CD4-positive, alpha-beta memory T cell (primary cell): ENCODE data around the gene REXO1. TPM values are rescaled to one million over a fixed set of nuclear protein-coding genes. Genes with fewer than 3 reads are reported as not detected.

ENCODE experiments used
- CTCF ChIA-PET: fragments of 350-600 bp; sonication (Branson Sonifier 250); formaldehyde crosslinking; loops from one replicate; lab custom pipeline; 2021; ENCODE audit warnings: inconsistent platforms; ENCODE audit not compliant: partially characterized antibody; lab: Charles Lee
- POLR2A ChIA-PET: fragments of 350-600 bp; sonication (Branson Sonifier 250); formaldehyde crosslinking; loops from one replicate; lab custom pipeline; 2021; ENCODE audit not compliant: partially characterized antibody; lab: Charles Lee
- DNase-seq, 5 donors: peaks; one replicate each; pipeline versions ENCODE4 v3.0.0 to v3.0.0-alpha.2; 2020 to 2022; ENCODE audit warnings: mixed read lengths in 1 of 5
- H3K27ac ChIP-seq: one replicate; pipeline ENCODE4 v1.7.0; 2013; ENCODE audit warnings: low read depth, low read length
- H3K27me3 ChIP-seq: 2 replicates; pipeline ENCODE4 v1.7.0; 2013; ENCODE audit warnings: mild to moderate bottlenecking, low read length, moderate library complexity; ENCODE audit not compliant: insufficient read depth
- H3K36me3 ChIP-seq: 2 replicates; pipeline ENCODE4 v1.7.0; 2013; ENCODE audit warnings: mild to moderate bottlenecking, low read length, moderate library complexity; ENCODE audit not compliant: insufficient read depth
- H3K4me1 ChIP-seq: 2 replicates; pipeline ENCODE4 v1.7.0; 2013; ENCODE audit warnings: mild to moderate bottlenecking, low read length, moderate library complexity; ENCODE audit not compliant: insufficient read depth
- H3K4me3 ChIP-seq, 2 donors: one replicate each; pipeline ENCODE4 v1.7.0; 2013; ENCODE audit warnings: low read length in 2 of 2, mild to moderate bottlenecking in 1 of 2
- H3K9me3 ChIP-seq, 2 donors: one replicate each; pipeline ENCODE4 v1.7.0; 2013; ENCODE audit warnings: low read length in 2 of 2, control low read depth in 1 of 2; ENCODE audit not compliant: control insufficient read depth in 1 of 2
- H3K27ac Mint-ChIP-seq, 7 donors: one replicate each; pipeline ENCODE4 v1.8.0; 2020 to 2021; ENCODE audit warnings: mixed read lengths in 7 of 7, mild to moderate bottlenecking in 6 of 7, inconsistent platforms in 3 of 7, moderate library complexity in 3 of 7
- H3K27me3 Mint-ChIP-seq, 2 donors: one replicate each; pipeline ENCODE4 v1.8.0; 2020 to 2021; ENCODE audit warnings: mixed read lengths in 2 of 2
- H3K36me3 Mint-ChIP-seq, 2 donors: one replicate each; pipeline ENCODE4 v1.8.0; 2020 to 2021; ENCODE audit warnings: mixed read lengths in 2 of 2, inconsistent platforms in 1 of 2, mild to moderate bottlenecking in 1 of 2
- H3K4me1 Mint-ChIP-seq, 4 donors: one replicate each; pipeline ENCODE4 v1.8.0; 2020 to 2021; ENCODE audit warnings: mixed read lengths in 4 of 4, mild to moderate bottlenecking in 1 of 4
- H3K4me3 Mint-ChIP-seq, 8 donors: one replicate each; pipeline ENCODE4 v1.8.0; 2020 to 2021; ENCODE audit warnings: mixed read lengths in 8 of 8, mild to moderate bottlenecking in 7 of 8, moderate library complexity in 6 of 8, inconsistent platforms in 3 of 8
- H3K9me3 Mint-ChIP-seq, 8 donors: one replicate each; pipeline ENCODE4 v1.8.0; 2020 to 2021; ENCODE audit warnings: mixed read lengths in 8 of 8, mild to moderate bottlenecking in 5 of 8, inconsistent platforms in 3 of 8, moderate library complexity in 1 of 8
- intact Hi-C: fragments of 100-400 bp; cut with micrococcal nuclease; formaldehyde crosslinking; loops from one replicate; pipeline ENCODE4 v1.15.1; 2023
- polyA plus RNA-seq, 2 donors: library from polyadenylated mRNA; unstranded; fragments of 300-500 nt; fragmentation: Illumina TruSeq; gene quantifications; one replicate each; pipeline ENCODE4 v1.2.3, GENCODE V29; 2021
- total RNA-seq, 2 experiments: library from RNA; stranded (reverse); gene quantifications; one replicate each; pipeline ENCODE4 v1.2.3, GENCODE V29; 2021

REXO1 gene
- total and polyA plus RNA-seq, 4 experiments from 2014 or later = 1.5 to 57.3 (median 34.5) TPM

DNA sequence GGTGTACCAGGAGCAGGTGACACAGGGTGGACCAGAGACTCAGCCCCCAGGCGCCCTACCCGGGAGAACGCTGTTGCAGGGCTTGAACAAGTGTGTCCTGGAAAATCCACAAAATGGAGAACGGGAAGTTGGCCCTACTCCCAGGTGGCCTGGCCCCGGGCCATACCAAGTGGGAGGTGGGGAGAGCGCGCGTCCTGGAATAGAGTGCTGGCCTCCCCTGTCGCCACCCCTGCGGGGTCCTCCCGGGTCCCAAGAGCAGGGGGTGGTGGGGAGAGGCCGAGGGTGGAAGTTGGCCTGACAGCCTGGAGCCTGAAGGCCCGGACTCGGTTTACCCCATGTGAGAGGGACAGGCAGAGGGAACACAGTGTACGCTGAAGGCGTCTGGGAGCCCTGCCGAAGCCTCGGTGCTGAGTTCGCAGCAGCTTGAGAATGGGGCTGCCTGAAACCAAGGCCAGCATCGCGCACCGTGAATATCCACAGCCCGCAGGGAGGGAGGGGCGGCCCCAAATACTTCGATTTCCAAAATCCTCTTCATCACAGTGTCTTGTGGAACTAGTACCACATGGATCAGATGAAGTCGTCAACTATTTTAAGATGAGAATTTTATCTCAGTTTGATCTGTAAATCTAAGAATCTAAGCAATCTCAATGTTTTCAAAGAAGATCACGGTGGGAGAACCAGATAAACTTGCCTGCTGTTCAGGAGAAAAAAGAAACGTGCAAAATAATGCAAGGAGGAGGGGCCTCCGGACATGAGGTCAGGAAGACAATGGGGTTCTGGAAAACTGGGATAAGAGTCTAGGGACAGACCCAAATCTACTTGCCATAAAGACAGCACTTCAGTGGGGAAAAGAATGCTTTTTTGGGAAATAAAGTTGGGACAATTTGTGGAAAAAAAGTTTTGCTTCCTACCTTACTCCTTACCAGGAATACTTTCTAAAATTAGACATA lies 25.5 kb upstream of the REXO1 start:
- Mint-ChIP-seq H3K27ac (peak overlapping the region; percentile 89 to 99 (median 98)), H3K4me1 (peaks cover 13 to 44% (median 20%) of the 10 kb centered on the region in 4 donors), H3K36me3 (peaks cover 3 to 27% of the 10 kb centered on the region in 2 donors), H3K27me3 (no peaks in the 10 kb centered on the region), H3K9me3 (no peaks in the 10 kb centered on the region), H3K4me3 (peak overlapping the region; percentile 93 to 99 (median 98))
- intact Hi-C loops = no loop called here
- H3K4me1 ChIP-seq = peaks cover 37% of the 10 kb centered on the region
- H3K36me3 ChIP-seq = no peaks in the 10 kb centered on the region
- peak in 1 of 5 donors; percentile 40 for DNase-seq
- no peaks in the 10 kb centered on the region for H3K9me3 ChIP-seq
- ChIA-PET POLR2A (interaction anchor here (3.3 to 4.1 kb wide), 3 partner anchors 8 to 23 kb away, joined by 33 to 60 read pairs (median 57); partner anchors contain the start of genes ABHD17A and KLF16), CTCF (interaction anchor here (1.0 to 1.5 kb wide), 3 partner anchors 9 to 35 kb away, joined by 3 to 12 read pairs (median 3); no protein-coding TSS in a partner anchor)
- H3K27me3 ChIP-seq = no peaks in the 10 kb centered on the region
- peak overlapping the region; percentile 92 for H3K27ac ChIP-seq
- peak overlapping the region in 1 of 2 donors; percentile 97 for H3K4me3 ChIP-seq

DNA sequence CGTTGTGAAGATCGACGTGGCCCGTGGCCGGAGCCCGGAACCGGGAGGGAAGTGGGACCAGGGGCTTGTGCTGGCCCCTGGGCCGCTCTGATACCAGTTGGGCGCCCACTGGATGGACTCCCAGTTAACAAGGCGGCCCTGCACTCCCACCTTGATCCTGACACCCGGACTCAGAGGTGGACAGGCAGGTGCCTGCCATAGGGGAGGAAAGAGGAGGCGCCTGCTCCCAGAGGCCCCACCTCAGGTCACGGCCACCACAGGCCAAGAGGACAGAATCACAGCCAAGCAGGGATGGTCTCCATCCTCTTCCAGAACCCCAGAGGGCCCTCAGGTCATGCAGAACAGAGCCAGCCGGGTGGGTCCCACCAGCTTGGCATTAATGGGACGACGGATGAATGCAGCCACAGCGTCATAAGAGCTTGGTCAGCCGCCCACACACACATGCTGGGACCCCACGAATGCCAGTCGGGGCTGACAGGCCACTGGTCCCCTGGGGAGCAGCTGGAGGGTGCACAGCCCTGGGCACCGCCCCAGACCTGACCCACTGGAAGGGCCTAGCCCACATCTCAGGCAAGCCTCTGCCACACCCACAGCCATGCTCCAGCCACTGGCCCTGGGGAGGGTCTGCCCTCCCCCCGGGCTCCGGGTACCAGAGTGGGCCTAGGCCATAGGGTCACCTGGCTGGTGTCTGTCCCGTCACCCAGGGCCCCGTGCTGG lies 24.7 kb upstream of the REXO1 start:
- peak overlapping the region in 4 of 8 donors; percentile 8 to 98 (median 47) for H3K4me3 Mint-ChIP-seq
- H3K27me3 ChIP-seq = no peaks in the 10 kb centered on the region
- peaks cover 37% of the 10 kb centered on the region for H3K4me1 ChIP-seq
- ChIA-PET POLR2A (interaction anchor here (4.1 kb wide), 1 partner anchor 8 kb away, joined by 60 read pairs; the partner anchor contains the start of gene KLF16), CTCF (no interaction called here)
- H3K4me3 ChIP-seq = no peak overlapping the region
- intact Hi-C loops = no loop called here
- H3K36me3 ChIP-seq = no peaks in the 10 kb centered on the region
- no peaks in the 10 kb centered on the region for H3K9me3 Mint-ChIP-seq
- no peak overlapping the region for H3K27ac Mint-ChIP-seq
- peaks cover 13 to 46% (median 21%) of the 10 kb centered on the region in 4 donors for H3K4me1 Mint-ChIP-seq
- peak overlapping the region; percentile 92 for H3K27ac ChIP-seq
- DNase-seq = no peak
- no peaks in the 10 kb centered on the region for H3K9me3 ChIP-seq
- H3K36me3 Mint-ChIP-seq = peaks cover 3 to 27% of the 10 kb centered on the region in 2 donors
- H3K27me3 Mint-ChIP-seq = no peaks in the 10 kb centered on the region

DNA sequence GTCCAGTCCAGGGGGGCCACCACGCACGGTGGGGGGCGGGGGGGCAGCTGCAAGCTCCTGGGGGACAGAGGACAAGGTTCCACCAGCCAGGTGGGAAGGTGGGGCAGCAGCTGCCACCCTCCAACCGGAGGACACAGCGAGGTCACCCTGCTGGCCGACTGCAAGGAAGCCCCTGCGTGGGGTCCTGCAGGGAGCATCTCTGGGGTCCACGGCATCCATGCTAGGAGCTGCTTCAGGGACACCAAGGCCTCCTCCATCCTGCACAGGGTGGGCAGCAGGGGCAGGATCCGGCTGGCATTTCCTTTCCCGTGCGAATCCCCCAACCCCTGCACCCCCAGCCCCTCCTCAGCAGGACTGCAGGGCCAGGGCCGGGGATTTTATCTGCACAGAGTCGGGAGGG lies 23.3 kb upstream of the REXO1 start:
- H3K27ac ChIP-seq = no peak overlapping the region
- no peak overlapping the region for H3K4me3 Mint-ChIP-seq
- H3K9me3 ChIP-seq = no peaks in the 10 kb centered on the region
- H3K4me1 ChIP-seq = peaks cover 36% of the 10 kb centered on the region
- H3K27me3 ChIP-seq = no peaks in the 10 kb centered on the region
- DNase-seq = no peak
- intact Hi-C loops = no loop called here
- H3K27ac Mint-ChIP-seq = no peak overlapping the region
- ChIA-PET CTCF (no interaction called here), POLR2A (interaction anchor here (1.4 to 2.5 kb wide), 2 partner anchors 12 to 27 kb away, joined by 3 to 7 read pairs; no protein-coding TSS in a partner anchor)
- H3K4me3 ChIP-seq = no peak overlapping the region
- peaks cover 13 to 47% (median 24%) of the 10 kb centered on the region in 4 donors for H3K4me1 Mint-ChIP-seq
- no peaks in the 10 kb centered on the region for H3K9me3 Mint-ChIP-seq
- peaks cover 3 to 25% of the 10 kb centered on the region in 2 donors for H3K36me3 Mint-ChIP-seq
- no peaks in the 10 kb centered on the region for H3K36me3 ChIP-seq
- H3K27me3 Mint-ChIP-seq = no peaks in the 10 kb centered on the region

DNA sequence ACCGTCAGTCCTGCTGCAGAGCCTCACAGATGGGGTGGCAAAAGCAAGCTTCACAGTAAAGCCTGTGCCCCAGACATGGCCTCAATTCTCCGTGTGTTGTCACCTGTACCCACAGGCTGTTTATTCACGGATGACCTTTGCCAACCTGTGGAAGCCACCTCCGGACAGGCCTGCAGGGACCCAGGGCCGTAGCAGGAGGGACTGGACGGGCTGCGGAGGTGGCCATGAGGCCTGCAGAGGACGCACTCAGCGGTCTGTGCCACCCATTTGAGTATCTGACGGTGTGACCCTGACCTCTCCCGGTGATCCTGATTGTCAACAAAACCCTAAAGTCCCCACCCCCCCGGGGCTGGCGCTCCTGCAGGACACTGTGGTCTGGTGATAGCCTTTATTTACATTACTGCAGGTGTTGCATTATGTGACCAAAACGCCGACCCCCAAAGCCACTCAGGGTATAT lies 22.9 kb upstream of the REXO1 start:
- Mint-ChIP-seq H3K4me3 (no peak overlapping the region), H3K27me3 (no peaks in the 10 kb centered on the region), H3K4me1 (peaks cover 12 to 42% (median 21%) of the 10 kb centered on the region in 4 donors), H3K9me3 (no peaks in the 10 kb centered on the region), H3K36me3 (peaks cover 3 to 22% of the 10 kb centered on the region in 2 donors), H3K27ac (no peak overlapping the region)
- ChIA-PET POLR2A (interaction anchor here (0.7 to 2.5 kb wide), 3 partner anchors 12 to 176 kb away, joined by 3 to 7 read pairs (median 3); no protein-coding TSS in a partner anchor), CTCF (no interaction called here)
- Histone ChIP-seq H3K27me3 (no peaks in the 10 kb centered on the region), H3K36me3 (no peaks in the 10 kb centered on the region), H3K4me1 (peaks cover 31% of the 10 kb centered on the region), H3K9me3 (no peaks in the 10 kb centered on the region), H3K4me3 (no peak overlapping the region), H3K27ac (no peak overlapping the region)
- DNase-seq = no peak
- intact Hi-C loops = no loop called here

DNA sequence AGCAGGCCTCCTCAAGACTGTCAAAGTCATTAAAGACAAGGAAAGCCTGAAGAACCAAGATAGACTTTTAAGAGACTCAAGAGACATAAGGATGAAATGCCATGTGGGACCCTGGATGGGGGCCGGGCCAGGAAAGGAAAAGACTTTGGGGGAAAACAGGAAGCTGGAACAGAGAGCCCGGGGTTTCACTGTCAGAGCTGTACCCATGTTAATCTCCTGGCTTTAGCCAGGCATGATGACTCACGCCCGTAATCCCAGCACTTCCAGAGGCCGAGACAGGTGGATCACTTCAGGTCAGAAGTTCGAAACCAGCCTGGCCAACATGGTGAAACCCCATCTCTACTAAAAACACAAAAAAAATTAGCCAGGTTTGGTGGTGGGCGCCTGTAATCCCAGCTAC lies 20.7 kb upstream of the REXO1 start:
- Histone ChIP-seq H3K9me3 (no peaks in the 10 kb centered on the region), H3K36me3 (no peaks in the 10 kb centered on the region), H3K27ac (no peak overlapping the region), H3K27me3 (no peaks in the 10 kb centered on the region), H3K4me3 (no peak overlapping the region), H3K4me1 (peaks cover 28% of the 10 kb centered on the region)
- CTCF ChIA-PET = interaction anchor here (1.2 to 1.7 kb wide), 2 partner anchors 28 to 32 kb away, joined by 3 to 4 read pairs; no protein-coding TSS in a partner anchor
- POLR2A ChIA-PET = interaction anchor here (0.8 to 1.1 kb wide), 2 partner anchors 16 to 29 kb away, joined by 3 read pairs; partner anchors contain the start of gene ABHD17A
- no peak for DNase-seq
- Mint-ChIP-seq H3K36me3 (peaks cover 0 to 7% of the 10 kb centered on the region in 2 donors), H3K27ac (peak overlapping the region in 4 of 7 donors; percentile 43 to 70 (median 60)), H3K4me1 (peaks cover 1 to 26% (median 7%) of the 10 kb centered on the region in 4 donors), H3K4me3 (no peak overlapping the region), H3K9me3 (no peaks in the 10 kb centered on the region), H3K27me3 (no peaks in the 10 kb centered on the region)
- intact Hi-C loops = no loop called here

DNA sequence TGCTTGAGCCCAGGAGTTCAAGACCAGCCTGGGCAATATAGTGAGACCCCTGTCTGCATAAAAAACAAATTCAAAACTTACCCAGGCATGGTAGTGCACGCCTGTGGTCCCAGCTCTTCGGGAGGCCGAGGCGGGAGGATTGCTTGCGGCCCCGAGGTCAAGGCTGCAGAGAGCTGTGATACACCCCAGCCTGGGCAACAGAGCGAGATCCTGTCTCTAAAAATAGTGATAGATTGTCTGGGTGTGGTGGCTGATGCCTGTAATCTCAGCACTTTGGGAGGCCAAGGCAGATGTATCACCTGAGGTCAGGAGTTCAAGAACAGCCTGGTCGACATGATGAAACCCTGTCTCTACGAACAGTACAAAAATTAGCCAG lies 19.1 kb upstream of the REXO1 start:
- no peak for DNase-seq
- Histone ChIP-seq H3K4me3 (no peak overlapping the region), H3K27ac (no peak overlapping the region), H3K36me3 (no peaks in the 10 kb centered on the region), H3K9me3 (no peaks in the 10 kb centered on the region), H3K27me3 (no peaks in the 10 kb centered on the region), H3K4me1 (peaks cover 12% of the 10 kb centered on the region)
- intact Hi-C loops = no loop called here
- Mint-ChIP-seq H3K27ac (peak overlapping the region in 3 of 7 donors; percentile 35 to 50 (median 37)), H3K4me3 (no peak overlapping the region), H3K9me3 (no peaks in the 10 kb centered on the region), H3K27me3 (no peaks in the 10 kb centered on the region), H3K4me1 (peaks cover 0 to 15% (median 7%) of the 10 kb centered on the region in 4 donors), H3K36me3 (peaks cover 0 to 9% of the 10 kb centered on the region in 2 donors)
- ChIA-PET CTCF (no interaction called here), POLR2A (interaction anchor here (0.8 to 4.1 kb wide), 4 partner anchors 8 to 62 kb away, joined by 3 to 60 read pairs (median 4); no protein-coding TSS in a partner anchor)
